Measurements from ENCODE around the gene NRAP. TPM values are rescaled to one million over a fixed set of nuclear protein-coding genes. Genes with fewer than 3 reads are reported as not detected.

Gene NRAP
- total RNA-seq, 4 donors from 2014 or later = not detected

GRCh38 chr10:113560071-113560470, 103.8 kb downstream of the NRAP start:
- Histone ChIP-seq H3K27ac (no peak overlapping the region), H3K27me3 (no peaks in the 10 kb centered on the region), H3K9me3 (no peaks in the 10 kb centered on the region), H3K4me1 (peaks cover 7% of the 10 kb centered on the region in 2 donors), H3K36me3 (no peaks in the 10 kb centered on the region), H3K4me3 (replicated peaks in 1 of 3) (no peak overlapping the region)
- 95 to 96% methylated on average over 5 of the region's 5 CpGs for WGBS, 2 donors
- no peak for TF ChIP-seq POLR2A (IDR thresholded peaks at IDR 0.05)
- no peak for TF ChIP-seq CTCF (IDR thresholded peaks at IDR 0.05)
- intact Hi-C loops (cut with DNase I) = no loop called here
- DNase-seq = no peak

- DNase-seq = no peak
- Histone ChIP-seq H3K4me1 (peaks cover 7% of the 10 kb centered on the region in 2 donors), H3K36me3 (no peaks in the 10 kb centered on the region), H3K27me3 (no peaks in the 10 kb centered on the region), H3K27ac (no peak overlapping the region), H3K4me3 (replicated peaks in 1 of 3) (no peak overlapping the region), H3K9me3 (no peaks in the 10 kb centered on the region)
- intact Hi-C loops (cut with DNase I) = no loop called here
- WGBS, 2 donors = 45 to 51% methylated on average over 9 of the region's 9 CpGs
- no peak for TF ChIP-seq POLR2A (IDR thresholded peaks at IDR 0.05)
- no peak for TF ChIP-seq CTCF (IDR thresholded peaks at IDR 0.05)
Measured at GRCh38 chr10:113557903-113558321, 105.9 kb downstream of the NRAP start.

- no peaks in the 10 kb centered on the region for H3K27me3 ChIP-seq
- WGBS, 2 donors = 50 to 54% methylated on average over 9 of the region's 9 CpGs
- H3K9me3 ChIP-seq = no peaks in the 10 kb centered on the region
- intact Hi-C loops (cut with DNase I) = no loop called here
- no peak for DNase-seq
- TF ChIP-seq CTCF (IDR thresholded peaks at IDR 0.05) (no peak), POLR2A (IDR thresholded peaks at IDR 0.05) (no peak)
- H3K4me3 ChIP-seq (replicated peaks in 1 of 3) = no peak overlapping the region
- H3K27ac ChIP-seq = no peak overlapping the region
- H3K4me1 ChIP-seq = peaks cover 7% of the 10 kb centered on the region in 2 donors
- H3K36me3 ChIP-seq = no peaks in the 10 kb centered on the region
Measured at GRCh38 chr10:113557424-113557862, 106.4 kb downstream of the NRAP start.

- no peak for DNase-seq
- no peaks in the 10 kb centered on the region for H3K36me3 ChIP-seq
- H3K27ac ChIP-seq = no peak overlapping the region
- H3K4me1 ChIP-seq = peaks cover under 1 to 5% of the 10 kb centered on the region in 2 donors
- intact Hi-C loops (cut with DNase I) = no loop called here
- H3K27me3 ChIP-seq = no peaks in the 10 kb centered on the region
- H3K4me3 ChIP-seq (replicated peaks in 1 of 3) = no peak overlapping the region
- H3K9me3 ChIP-seq = no peaks in the 10 kb centered on the region
- 90 to 94% methylated on average over 1 of the region's 1 CpG for WGBS, 2 donors
- TF ChIP-seq CTCF (IDR thresholded peaks at IDR 0.05) = no peak
- TF ChIP-seq POLR2A (IDR thresholded peaks at IDR 0.05) = no peak
Measured at GRCh38 chr10:113555751-113556150, 108.1 kb downstream of the NRAP start.

- Histone ChIP-seq H3K27ac (no peak overlapping the region), H3K4me1 (peaks cover 4 to 11% of the 10 kb centered on the region in 2 donors), H3K4me3 (replicated peaks in 1 of 3) (no peak overlapping the region), H3K36me3 (no peaks in the 10 kb centered on the region), H3K9me3 (no peaks in the 10 kb centered on the region), H3K27me3 (no peaks in the 10 kb centered on the region)
- intact Hi-C loops (cut with DNase I) = no loop called here
- WGBS, 2 donors = 90 to 91% methylated on average over 3 of the region's 3 CpGs
- DNase-seq = no peak
- TF ChIP-seq POLR2A (IDR thresholded peaks at IDR 0.05) (no peak), CTCF (IDR thresholded peaks at IDR 0.05) (no peak)
Measured at GRCh38 chr10:113555245-113555644, 108.6 kb downstream of the NRAP start.

Data from thyroid gland (tissue), 4 donors.